ENCODE results near the gene DCAF5. TPM values are rescaled to one million over a fixed set of nuclear protein-coding genes. Genes with fewer than 3 reads are reported as not detected.

The DCAF5 gene
- total RNA-seq, 1 experiment from 2014 or later: 29.1 TPM

DNA sequence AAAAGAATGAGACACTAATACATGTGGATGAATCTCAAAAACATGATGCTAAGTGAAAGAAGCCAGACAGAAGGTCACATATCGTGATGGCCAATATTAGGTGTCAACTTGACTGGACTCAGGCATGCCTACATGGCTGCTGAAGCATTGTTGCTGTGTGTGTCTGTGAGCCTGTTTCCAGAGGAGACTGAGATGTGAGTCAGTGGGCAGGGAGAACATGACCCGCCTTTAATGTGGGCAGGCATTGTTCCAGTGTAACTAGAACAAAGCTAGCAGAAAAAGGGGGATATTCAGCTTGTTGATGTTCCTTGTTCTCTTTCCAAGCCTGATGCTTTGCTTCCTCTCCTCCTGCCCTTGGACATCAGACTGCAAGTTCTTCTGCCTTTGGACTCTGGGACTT, 47.6 kb downstream of the DCAF5 start:
- H3K9me2 ChIP-seq (ENCODE audit: insufficient read depth): no peaks in the 10 kb centered on the region
- intact Hi-C loops (cut with micrococcal nuclease; ENCODE audit: unreplicated experiment): loop anchor here (10.0 kb wide), 2 partner anchors 531 to 1271 kb away; no protein-coding TSS in a partner anchor
- peaks cover 5% of the 10 kb centered on the region; the same call in 1 of the 2 replicates for H3K4me1 ChIP-seq (replicated peaks; ENCODE audit: insufficient read depth)
- no peaks in the 10 kb centered on the region for H3K27me3 ChIP-seq (ENCODE audit: insufficient read depth, low read depth)
- H3K36me3 ChIP-seq (ENCODE audit: low read depth): peaks cover 14% of the 10 kb centered on the region; the same call in 1 of the 2 replicates
- H3F3A ChIP-seq (ENCODE audit: insufficient read depth, low read depth): peaks cover 8% of the 10 kb centered on the region; the same call in 1 of the 2 replicates
- no peak overlapping the region for H3K4me2 ChIP-seq
- BruUV-seq (replicated peaks): no TSS peak
- peaks cover 8% of the 10 kb centered on the region; the same call in 1 of the 2 replicates for H4K20me1 ChIP-seq (ENCODE audit: insufficient read depth)
- no peak overlapping the region for H3K4me3 ChIP-seq
- TF ChIP-seq, protein P1, sequence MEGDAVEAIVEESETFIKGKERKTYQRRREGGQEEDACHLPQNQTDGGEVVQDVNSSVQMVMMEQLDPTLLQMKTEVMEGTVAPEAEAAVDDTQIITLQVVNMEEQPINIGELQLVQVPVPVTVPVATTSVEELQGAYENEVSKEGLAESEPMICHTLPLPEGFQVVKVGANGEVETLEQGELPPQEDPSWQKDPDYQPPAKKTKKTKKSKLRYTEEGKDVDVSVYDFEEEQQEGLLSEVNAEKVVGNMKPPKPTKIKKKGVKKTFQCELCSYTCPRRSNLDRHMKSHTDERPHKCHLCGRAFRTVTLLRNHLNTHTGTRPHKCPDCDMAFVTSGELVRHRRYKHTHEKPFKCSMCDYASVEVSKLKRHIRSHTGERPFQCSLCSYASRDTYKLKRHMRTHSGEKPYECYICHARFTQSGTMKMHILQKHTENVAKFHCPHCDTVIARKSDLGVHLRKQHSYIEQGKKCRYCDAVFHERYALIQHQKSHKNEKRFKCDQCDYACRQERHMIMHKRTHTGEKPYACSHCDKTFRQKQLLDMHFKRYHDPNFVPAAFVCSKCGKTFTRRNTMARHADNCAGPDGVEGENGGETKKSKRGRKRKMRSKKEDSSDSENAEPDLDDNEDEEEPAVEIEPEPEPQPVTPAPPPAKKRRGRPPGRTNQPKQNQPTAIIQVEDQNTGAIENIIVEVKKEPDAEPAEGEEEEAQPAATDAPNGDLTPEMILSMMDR (conservative IDR thresholded peaks at IDR 0.05): no peak
- TF ChIP-seq EZH2 (IDR thresholded peaks at IDR 0.05; ENCODE audit: low read depth): no peak
- no peak overlapping the region for H2AFZ ChIP-seq
- POLR2A ChIA-PET (ENCODE audit: unreplicated experiment): no interaction called here
- H3K9me3 ChIP-seq (ENCODE audit: insufficient read depth, low read depth): no peaks in the 10 kb centered on the region
- CTCF ChIA-PET: interaction anchor here (1.5 kb wide), 1 partner anchor 242 kb away, joined by 3 read pairs; no protein-coding TSS in a partner anchor
- DNase-seq: no peak
- H3K79me2 ChIP-seq (ENCODE audit: low read depth): no peaks in the 10 kb centered on the region
- H3K27ac ChIP-seq: no peak overlapping the region

DNA sequence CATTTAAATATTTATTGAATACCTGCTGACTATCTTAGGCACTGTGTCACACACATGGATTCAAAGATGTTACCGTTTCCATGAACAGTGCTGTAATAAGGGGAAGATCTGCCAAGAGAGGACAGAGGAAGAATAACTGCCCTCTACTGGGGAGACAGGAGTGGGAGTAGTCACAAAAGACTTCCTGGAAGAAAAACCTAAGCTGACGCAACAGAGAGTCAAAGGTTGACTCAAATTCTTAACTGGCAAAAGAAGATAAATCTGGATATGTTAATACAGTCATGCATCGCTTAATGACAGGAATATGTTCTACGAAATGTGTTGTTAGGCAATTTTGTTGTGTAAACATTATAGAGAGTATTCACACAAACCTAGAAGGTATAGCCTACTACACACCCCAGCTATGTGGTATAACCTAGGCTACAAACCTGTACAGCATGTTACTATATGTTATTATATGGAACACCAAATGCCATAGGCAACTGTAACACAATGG, 51.5 kb downstream of the DCAF5 start:
- TF ChIP-seq EZH2 (IDR thresholded peaks at IDR 0.05; ENCODE audit: low read depth): no peak
- TF ChIP-seq, protein P1 (conservative IDR thresholded peaks at IDR 0.05): peak; percentile 67
- intact Hi-C loops (cut with micrococcal nuclease; ENCODE audit: unreplicated experiment): loop anchor here (10.0 kb wide), 2 partner anchors 527 to 1267 kb away; no protein-coding TSS in a partner anchor
- peaks cover 1% of the 10 kb centered on the region; the same call in 1 of the 2 replicates for H4K20me1 ChIP-seq (ENCODE audit: insufficient read depth)
- no peak overlapping the region for H3K4me3 ChIP-seq
- peak in 1 of 2 experiments; percentile 65 for DNase-seq
- no peaks in the 10 kb centered on the region for H3K27me3 ChIP-seq (ENCODE audit: insufficient read depth, low read depth)
- H3K9me2 ChIP-seq (ENCODE audit: insufficient read depth): no peaks in the 10 kb centered on the region
- no peak overlapping the region for H3K4me2 ChIP-seq
- no TSS peak for BruUV-seq (replicated peaks)
- CTCF ChIA-PET: interaction anchor here (0.7 to 0.8 kb wide), 5 partner anchors 123 to 1263 kb away, joined by 3 to 4 read pairs (median 3); no protein-coding TSS in a partner anchor
- 0 out of 2 replicates have a peak, but pooled peaks cover 8% of the 10 kb centered on the region for H3F3A ChIP-seq (ENCODE audit: insufficient read depth, low read depth)
- no peak overlapping the region for H2AFZ ChIP-seq
- H3K79me2 ChIP-seq (ENCODE audit: low read depth): no peaks in the 10 kb centered on the region
- peak overlapping the region; percentile 31; the same call in 1 of the 2 replicates for H3K27ac ChIP-seq
- POLR2A ChIA-PET (ENCODE audit: unreplicated experiment): interaction anchor here (0.6 to 0.7 kb wide), 2 partner anchors 8 to 122 kb away, joined by 3 to 4 read pairs; no protein-coding TSS in a partner anchor
- no peaks in the 10 kb centered on the region for H3K9me3 ChIP-seq (ENCODE audit: insufficient read depth, low read depth)
- peaks cover 5% of the 10 kb centered on the region; the same call in 1 of the 2 replicates for H3K4me1 ChIP-seq (replicated peaks; ENCODE audit: insufficient read depth)
- H3K36me3 ChIP-seq (ENCODE audit: low read depth): peaks cover 14% of the 10 kb centered on the region; the same call in 1 of the 2 replicates

DNA sequence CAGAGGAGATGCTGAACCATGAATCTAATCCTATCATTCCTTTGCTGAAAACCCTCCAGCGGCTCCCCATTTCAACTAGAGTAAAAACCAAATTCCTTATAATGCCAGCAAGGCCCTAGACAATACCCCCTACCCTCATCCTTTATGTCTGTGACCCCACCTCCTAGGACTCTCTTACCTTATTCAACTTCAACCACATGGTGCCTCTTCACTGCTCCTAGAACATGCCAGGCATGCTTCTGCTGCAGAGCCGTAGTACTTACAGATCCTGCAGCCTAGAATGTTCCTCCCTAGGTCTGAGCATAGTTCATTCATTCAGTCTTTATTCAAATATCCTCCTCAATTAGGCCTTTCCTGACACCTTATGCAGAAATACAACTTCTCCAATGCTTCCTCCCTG, 54.9 kb downstream of the DCAF5 start:
- ChIA-PET CTCF (interaction anchor here (0.7 kb wide), 1 partner anchor 27 kb away, joined by 3 read pairs; no protein-coding TSS in a partner anchor), POLR2A (ENCODE audit: unreplicated experiment) (interaction anchor here (0.8 kb wide), 1 partner anchor 39 kb away, joined by 10 read pairs; no protein-coding TSS in a partner anchor)
- BruUV-seq (replicated peaks): no TSS peak
- Histone ChIP-seq H4K20me1 (ENCODE audit: insufficient read depth) (no peaks in the 10 kb centered on the region; the same call in 1 of the 2 replicates), H3K9me3 (ENCODE audit: insufficient read depth, low read depth) (no peaks in the 10 kb centered on the region), H3K4me1 (replicated peaks; ENCODE audit: insufficient read depth) (peaks cover 20% of the 10 kb centered on the region), H3K4me2 (no peak overlapping the region), H3K27me3 (ENCODE audit: insufficient read depth, low read depth) (no peaks in the 10 kb centered on the region), H3K4me3 (no peak overlapping the region), H3K27ac (no peak overlapping the region), H3F3A (ENCODE audit: insufficient read depth, low read depth) (peaks cover 14% of the 10 kb centered on the region; the same call in 1 of the 2 replicates), H3K9me2 (ENCODE audit: insufficient read depth) (no peaks in the 10 kb centered on the region), H3K79me2 (ENCODE audit: low read depth) (no peaks in the 10 kb centered on the region), H3K36me3 (ENCODE audit: low read depth) (0 out of 2 replicates have a peak, but pooled peaks cover 6% of the 10 kb centered on the region), H2AFZ (no peak overlapping the region)
- TF ChIP-seq EZH2 (IDR thresholded peaks at IDR 0.05; ENCODE audit: low read depth): no peak
- TF ChIP-seq, protein P1 (conservative IDR thresholded peaks at IDR 0.05): no peak
- no peak for DNase-seq
- intact Hi-C loops (cut with micrococcal nuclease; ENCODE audit: unreplicated experiment): no loop called here
